NCI-H2029 (cell line): ENCODE measurements around the gene YIF1B.
"Not testable (repeated sequence)": the region's sequence is repeated elsewhere in the genome, so short reads cannot be mapped to it uniquely, and the experiment has no call there.

Experiments used
- DNase-seq: peaks from one replicate; lab custom pipeline; 2025; lab: John Stamatoyannopoulos, UW

The YIF1B gene

DNA sequence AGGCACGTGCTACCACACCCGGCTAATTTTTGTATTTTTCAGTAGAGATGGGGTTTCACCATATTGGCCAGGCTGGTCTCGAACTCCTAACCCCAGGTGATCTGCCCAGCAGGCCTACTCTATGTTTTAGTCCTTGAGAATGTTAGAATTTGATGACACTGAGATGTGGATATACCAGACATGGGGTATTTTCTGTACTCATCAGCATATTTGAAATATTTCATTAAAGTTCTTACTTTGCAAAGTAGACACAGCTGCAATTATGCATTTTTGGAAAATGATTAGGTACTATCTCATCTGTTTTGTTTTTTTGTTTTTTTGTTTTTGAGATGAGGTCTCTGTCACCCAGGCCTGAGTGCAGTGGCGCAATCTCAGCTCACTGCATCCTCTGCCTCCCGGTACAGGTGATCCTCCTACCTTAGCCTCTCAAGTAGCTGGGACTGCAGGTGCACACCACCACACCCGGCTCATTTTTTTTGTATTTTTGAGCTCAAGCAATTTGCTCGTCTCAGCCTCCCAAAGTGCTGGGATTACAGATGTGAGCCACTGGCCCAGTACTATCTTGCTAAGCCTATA is 38.7 kb downstream of the YIF1B start:
- no peak for DNase-seq

GRCh38 chr19:38274739-38275138 is 41.0 kb downstream of the YIF1B start:
- peak; percentile 72 for DNase-seq

- DNase-seq = no peak
Observed at GRCh38 chr19:38273499-38273898, 42.2 kb downstream of the YIF1B start.

DNA sequence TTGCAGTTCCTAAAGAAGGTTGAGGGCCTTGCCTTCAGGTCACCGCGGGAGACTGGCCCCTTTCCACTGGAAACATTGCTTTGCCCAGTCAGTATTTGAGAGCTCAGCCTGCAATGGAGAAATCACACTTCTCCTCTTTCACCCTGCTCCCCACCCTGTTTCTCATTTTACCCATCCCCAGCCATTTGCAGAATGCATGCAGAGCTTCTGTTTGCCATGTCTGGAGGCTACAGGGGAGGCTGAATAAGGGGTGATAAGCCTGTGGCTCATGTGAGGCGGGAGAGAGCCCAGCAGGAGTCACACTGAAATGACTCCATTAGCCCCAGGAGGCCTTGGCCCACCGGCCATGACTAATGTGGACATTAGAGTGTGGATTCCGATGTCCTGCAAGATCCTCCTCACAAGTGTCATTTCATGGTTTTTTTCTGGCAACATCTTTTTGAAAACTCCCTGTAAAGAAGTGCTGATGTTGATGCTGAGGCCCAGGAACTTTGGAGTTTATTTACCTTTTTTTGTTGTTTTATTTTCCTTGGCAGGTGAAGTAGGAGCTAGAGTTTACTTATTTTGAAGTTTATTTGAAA is 45.1 kb downstream of the YIF1B start:
- DNase-seq = no peak

- no peak for DNase-seq
Observed at GRCh38 chr19:38268539-38268938, 47.2 kb downstream of the YIF1B start.

GRCh38 chr19:38267761-38268483 is 47.8 kb downstream of the YIF1B start:
- DNase-seq = no peak

GRCh38 chr19:38266981-38267597 is 48.7 kb downstream of the YIF1B start:
- peak; percentile 17 for DNase-seq

GRCh38 chr19:38265921-38266429 is 49.8 kb downstream of the YIF1B start:
- DNase-seq = peak; percentile 62

GRCh38 chr19:38265213-38265861 is 50.4 kb downstream of the YIF1B start:
- no peak for DNase-seq

- DNase-seq = no peak
Observed at GRCh38 chr19:38264486-38265212, 51.1 kb downstream of the YIF1B start, which contains the start of gene SPINT2. Gene SPINT2, plus strand, starts transcription at chr19:38264573. Its CDS starts 320 bp downstream, at chr19:38264893.

GRCh38 chr19:38263689-38264485 is 51.9 kb downstream of the YIF1B start:
- DNase-seq = peak; percentile 93

GRCh38 chr19:38262585-38263268 is 53.0 kb downstream of the YIF1B start:
- peak; percentile 13 for DNase-seq

- DNase-seq = not testable (repeated sequence)
Observed at GRCh38 chr19:38261942-38262341, 53.8 kb downstream of the YIF1B start.

- no peak for DNase-seq
Observed at GRCh38 chr19:38255383-38256014, 60.2 kb downstream of the YIF1B start.

- DNase-seq = no peak
Observed at GRCh38 chr19:38253788-38254187, 62.0 kb downstream of the YIF1B start.
